Activated naive CD8-positive, alpha-beta T cell treated with anti-CD3 and anti-CD28 coated beads, Interleukin-2, amount 50 U/mL, for 24 hours (primary cell): ENCODE results near the gene DPF3.

Source experiments
- ATAC-seq: fragments of 150-1000 bp; cut with Tn5 transposase; one replicate; pipeline ENCODE4 v1.10.0; 2021
- DNase-seq: peaks from one replicate; pipeline ENCODE4 v3.0.0; 2021
- H3K27ac Mint-ChIP-seq: one replicate; pipeline ENCODE4 v1.8.0; 2021; ENCODE audit warnings: mild to moderate bottlenecking, mixed read lengths
- H3K27me3 Mint-ChIP-seq: one replicate; pipeline ENCODE4 v1.8.0; 2021; ENCODE audit warnings: mixed read lengths
- H3K36me3 Mint-ChIP-seq: one replicate; pipeline ENCODE4 v1.8.0; 2021; ENCODE audit warnings: low read depth, mixed read lengths
- H3K4me1 Mint-ChIP-seq: one replicate; pipeline ENCODE4 v1.8.0; 2021; ENCODE audit warnings: mixed read lengths
- H3K4me3 Mint-ChIP-seq: one replicate; pipeline ENCODE4 v1.8.0; 2021; ENCODE audit warnings: mild to moderate bottlenecking, moderate library complexity, mixed read lengths
- H3K9me3 Mint-ChIP-seq: one replicate; pipeline ENCODE4 v1.8.0; 2021; ENCODE audit warnings: mixed read lengths

Gene DPF3

GRCh38 chr14:72793156-72793939, 100.6 kb downstream of the DPF3 start:
- H3K4me1 Mint-ChIP-seq = peaks cover 4% of the 10 kb centered on the region
- no peak for ATAC-seq
- DNase-seq = no peak
- H3K27me3 Mint-ChIP-seq = no peaks in the 10 kb centered on the region
- no peak overlapping the region for H3K27ac Mint-ChIP-seq
- H3K36me3 Mint-ChIP-seq = no peaks in the 10 kb centered on the region
- H3K4me3 Mint-ChIP-seq = no peak overlapping the region
- H3K9me3 Mint-ChIP-seq = no peaks in the 10 kb centered on the region

DNA sequence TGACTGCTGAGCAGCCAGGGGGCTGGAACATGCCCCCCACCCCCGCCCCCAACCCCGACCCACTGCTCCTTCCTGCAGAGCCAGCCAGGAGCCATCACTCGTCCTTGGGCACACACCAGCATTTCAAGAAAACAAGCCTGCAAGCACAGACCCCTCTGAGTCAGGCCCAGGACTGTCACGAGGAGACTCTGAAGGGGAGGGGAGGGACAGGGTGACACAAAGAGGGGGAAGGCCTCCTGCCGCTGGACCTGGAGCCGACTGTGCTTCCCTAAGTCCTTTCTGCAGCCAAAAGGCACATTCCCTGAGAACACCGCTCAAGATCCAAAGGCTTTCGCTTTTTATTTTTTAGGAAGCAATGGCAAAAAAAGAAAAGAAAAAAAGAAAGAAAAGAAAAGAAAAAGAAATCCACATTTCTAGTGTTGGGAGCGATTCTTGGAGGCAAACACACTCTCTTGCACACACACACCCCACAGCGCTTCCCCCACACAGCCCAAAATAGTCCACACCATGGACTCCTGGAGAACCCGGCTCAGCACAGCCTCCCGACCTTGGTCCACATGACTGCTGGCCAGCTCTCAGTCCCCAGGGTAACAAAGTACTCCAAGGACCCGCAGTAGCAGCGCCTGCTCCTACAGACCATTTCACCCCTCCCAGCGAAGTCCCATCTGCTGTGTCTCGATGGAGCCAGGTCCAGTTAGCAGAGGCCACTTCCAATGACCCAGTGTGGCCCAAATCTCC, 101.7 kb downstream of the DPF3 start:
- Mint-ChIP-seq H3K9me3 (no peaks in the 10 kb centered on the region), H3K4me1 (peaks cover 4% of the 10 kb centered on the region), H3K36me3 (no peaks in the 10 kb centered on the region), H3K27me3 (no peaks in the 10 kb centered on the region), H3K27ac (no peak overlapping the region), H3K4me3 (no peak overlapping the region)
- ATAC-seq (no peak), DNase-seq (no peak)

DNA sequence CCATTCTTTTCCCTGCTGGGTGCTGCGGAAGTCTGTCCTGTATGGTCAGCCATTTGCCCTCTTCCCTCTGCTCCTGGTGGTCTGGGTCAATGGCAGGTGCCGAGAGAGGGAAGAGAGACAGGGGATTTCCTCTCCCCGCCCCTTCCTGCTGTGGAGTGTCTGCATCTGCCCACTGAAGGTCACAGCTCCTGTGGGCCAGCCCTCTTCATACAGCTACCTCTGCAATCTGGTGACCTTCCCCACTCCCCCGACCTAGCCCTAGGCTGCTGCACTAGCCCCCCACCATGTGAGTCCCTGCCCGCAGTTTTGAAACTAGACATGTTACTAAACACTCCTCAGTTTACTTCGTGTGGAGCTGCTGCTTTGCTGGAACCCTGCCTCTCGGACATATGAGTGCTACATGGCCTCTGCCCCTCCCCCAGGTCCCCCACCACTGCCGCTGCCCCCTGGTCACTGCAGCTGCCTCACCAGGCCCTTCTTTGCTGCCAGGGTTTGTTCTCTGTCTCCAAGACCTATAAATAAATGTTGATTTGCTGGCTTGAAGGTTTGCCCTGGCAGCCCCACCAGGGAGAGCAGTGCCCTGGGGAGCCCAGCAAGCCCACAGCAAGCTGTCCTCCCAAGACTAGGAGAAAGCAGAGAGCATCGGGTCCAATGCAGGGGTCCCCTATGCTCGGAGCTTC, 102.9 kb downstream of the DPF3 start:
- no peaks in the 10 kb centered on the region for H3K9me3 Mint-ChIP-seq
- H3K27ac Mint-ChIP-seq = peak overlapping the region; percentile 50

DNA sequence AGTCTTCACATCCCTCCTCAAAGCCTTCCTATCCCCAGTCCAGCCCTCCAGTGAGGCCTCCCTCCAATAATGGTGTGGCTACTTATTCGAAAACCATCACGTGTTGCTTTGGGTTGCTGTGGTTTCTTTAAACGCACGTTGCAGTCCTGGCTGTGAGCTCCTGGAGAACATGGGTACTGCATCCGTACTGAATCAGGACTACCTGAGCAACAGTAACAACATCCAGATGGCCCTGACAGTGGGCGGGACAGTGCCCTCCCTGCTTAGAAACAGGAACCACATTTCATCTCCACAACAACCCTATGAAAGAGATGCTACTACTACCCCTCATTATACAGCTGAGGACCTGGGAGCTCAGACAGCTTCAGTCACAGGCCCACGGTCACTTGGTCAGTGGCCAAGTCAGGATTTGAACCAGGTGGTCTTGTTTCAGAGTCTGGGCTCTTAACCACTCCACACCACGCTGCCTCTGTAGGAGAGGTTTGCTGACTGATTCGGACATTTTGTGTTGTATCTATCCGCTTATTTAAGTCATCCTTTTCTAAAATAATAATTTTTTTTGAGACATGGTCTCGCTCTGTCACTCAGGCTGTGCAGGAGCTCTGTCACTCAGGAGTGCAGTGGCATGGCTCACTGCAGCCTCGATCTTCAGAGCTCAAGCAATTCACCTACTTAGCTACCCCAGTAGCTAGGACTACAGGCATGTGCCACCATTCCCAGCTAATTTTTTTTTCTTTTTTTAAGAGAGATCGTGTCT, 104.8 kb downstream of the DPF3 start:
- H3K9me3 Mint-ChIP-seq = no peaks in the 10 kb centered on the region
- peaks cover 4% of the 10 kb centered on the region for H3K4me1 Mint-ChIP-seq
- ATAC-seq (no peak), DNase-seq (no peak)
- H3K27me3 Mint-ChIP-seq = no peaks in the 10 kb centered on the region
- H3K4me3 Mint-ChIP-seq = no peak overlapping the region
- H3K27ac Mint-ChIP-seq = no peak overlapping the region
- H3K36me3 Mint-ChIP-seq = no peaks in the 10 kb centered on the region

More for the DNA sequence above, 102.9 kb downstream of the DPF3 start:
- no peak for DNase-seq
- H3K4me1 Mint-ChIP-seq = peaks cover 4% of the 10 kb centered on the region
- ATAC-seq = no peak
- no peaks in the 10 kb centered on the region for H3K27me3 Mint-ChIP-seq
- H3K36me3 Mint-ChIP-seq = no peaks in the 10 kb centered on the region
- no peak overlapping the region for H3K4me3 Mint-ChIP-seq

DNA sequence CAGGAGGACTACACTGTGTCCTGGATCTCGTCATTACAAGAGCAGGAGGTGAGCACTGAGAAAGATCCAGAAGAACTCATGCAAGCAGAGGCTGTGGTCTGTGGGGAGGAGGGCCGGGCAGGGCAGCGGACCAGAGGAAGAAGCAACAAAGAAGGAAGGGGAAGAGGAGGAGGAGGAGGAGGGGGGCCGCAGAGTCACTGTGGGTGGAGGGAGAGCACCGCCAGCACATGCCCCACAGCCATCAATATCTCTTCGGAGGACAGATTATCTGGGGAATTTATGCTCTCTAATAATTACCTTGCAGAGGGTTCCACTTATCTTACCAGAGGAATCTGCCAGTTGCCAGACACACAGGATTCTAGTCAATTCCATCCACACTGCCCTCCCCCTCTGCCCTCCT, 105.6 kb downstream of the DPF3 start:
- ATAC-seq (no peak), DNase-seq (no peak)
- Mint-ChIP-seq H3K4me1 (peaks cover 4% of the 10 kb centered on the region), H3K36me3 (no peaks in the 10 kb centered on the region), H3K9me3 (no peaks in the 10 kb centered on the region), H3K27me3 (no peaks in the 10 kb centered on the region), H3K27ac (no peak overlapping the region), H3K4me3 (no peak overlapping the region)

DNA sequence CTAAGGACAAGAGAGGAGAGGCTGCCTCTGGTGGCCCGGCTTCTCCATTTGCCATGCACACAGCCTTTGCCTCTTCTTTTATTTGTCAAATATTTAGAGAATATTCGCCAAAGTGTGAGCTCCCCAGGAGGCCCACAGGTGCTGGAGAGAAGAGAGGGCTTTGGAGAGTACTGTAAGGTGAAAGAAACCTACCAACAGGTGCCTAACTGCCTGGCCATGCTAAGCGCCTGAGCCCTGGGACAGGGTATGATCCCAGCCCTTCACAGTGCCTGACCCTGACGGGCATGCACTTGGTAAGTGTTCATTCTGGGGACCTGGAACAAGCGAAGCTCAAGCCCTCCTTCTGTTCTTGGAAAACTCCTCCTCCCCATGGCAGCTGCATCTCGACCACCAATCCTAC, 106.1 kb downstream of the DPF3 start:
- no peak overlapping the region for H3K27ac Mint-ChIP-seq
- H3K36me3 Mint-ChIP-seq = no peaks in the 10 kb centered on the region
- no peak for DNase-seq
- H3K4me1 Mint-ChIP-seq = peaks cover 4% of the 10 kb centered on the region
- H3K4me3 Mint-ChIP-seq = no peak overlapping the region
- no peaks in the 10 kb centered on the region for H3K27me3 Mint-ChIP-seq
- H3K9me3 Mint-ChIP-seq = no peaks in the 10 kb centered on the region
- no peak for ATAC-seq

GRCh38 chr14:72786378-72787350, 107.2 kb downstream of the DPF3 start:
- Mint-ChIP-seq H3K9me3 (no peaks in the 10 kb centered on the region), H3K4me3 (no peak overlapping the region), H3K4me1 (peaks cover 4% of the 10 kb centered on the region), H3K27ac (no peak overlapping the region), H3K27me3 (no peaks in the 10 kb centered on the region), H3K36me3 (no peaks in the 10 kb centered on the region)
- ATAC-seq = no peak
- DNase-seq = no peak

GRCh38 chr14:72783741-72784140, 110.2 kb downstream of the DPF3 start:
- H3K4me3 Mint-ChIP-seq = no peak overlapping the region
- no peaks in the 10 kb centered on the region for H3K27me3 Mint-ChIP-seq
- H3K36me3 Mint-ChIP-seq = no peaks in the 10 kb centered on the region
- H3K4me1 Mint-ChIP-seq = no peaks in the 10 kb centered on the region
- no peaks in the 10 kb centered on the region for H3K9me3 Mint-ChIP-seq
- ATAC-seq (no peak), DNase-seq (no peak)
- H3K27ac Mint-ChIP-seq = no peak overlapping the region

DNA sequence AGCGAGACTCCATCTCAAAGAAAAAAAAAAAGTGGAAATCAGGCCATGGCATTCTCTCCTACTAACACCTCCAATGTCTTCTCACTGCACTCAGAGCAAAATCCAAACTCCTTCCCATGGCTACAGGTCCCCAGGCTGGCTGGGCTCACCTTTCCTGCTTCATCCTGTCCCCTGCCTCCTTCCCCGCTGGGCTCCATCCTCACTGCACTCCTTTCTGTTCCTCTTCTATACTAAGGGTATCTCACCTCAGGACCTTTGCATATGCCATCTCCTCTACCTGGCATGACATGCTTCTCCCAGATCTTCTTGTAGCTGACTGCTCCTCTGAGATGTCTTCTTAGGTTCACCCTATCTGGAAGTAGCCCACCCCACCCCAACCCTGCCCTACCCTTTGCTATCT, 111.1 kb downstream of the DPF3 start:
- H3K27me3 Mint-ChIP-seq = no peaks in the 10 kb centered on the region
- no peaks in the 10 kb centered on the region for H3K36me3 Mint-ChIP-seq
- no peak for ATAC-seq
- H3K4me3 Mint-ChIP-seq = no peak overlapping the region
- no peak overlapping the region for H3K27ac Mint-ChIP-seq
- no peak for DNase-seq
- H3K9me3 Mint-ChIP-seq = peaks cover 3% of the 10 kb centered on the region
- no peaks in the 10 kb centered on the region for H3K4me1 Mint-ChIP-seq

- H3K4me1 Mint-ChIP-seq = peaks cover 9% of the 10 kb centered on the region
- no peaks in the 10 kb centered on the region for H3K27me3 Mint-ChIP-seq
- H3K9me3 Mint-ChIP-seq = peaks cover 11% of the 10 kb centered on the region
- no peak overlapping the region for H3K27ac Mint-ChIP-seq
- no peak overlapping the region for H3K4me3 Mint-ChIP-seq
- DNase-seq (no peak), ATAC-seq (no peak)
- H3K36me3 Mint-ChIP-seq = peaks cover 3% of the 10 kb centered on the region
Observed at GRCh38 chr14:72781561-72782508, 112.1 kb downstream of the DPF3 start.

DNA sequence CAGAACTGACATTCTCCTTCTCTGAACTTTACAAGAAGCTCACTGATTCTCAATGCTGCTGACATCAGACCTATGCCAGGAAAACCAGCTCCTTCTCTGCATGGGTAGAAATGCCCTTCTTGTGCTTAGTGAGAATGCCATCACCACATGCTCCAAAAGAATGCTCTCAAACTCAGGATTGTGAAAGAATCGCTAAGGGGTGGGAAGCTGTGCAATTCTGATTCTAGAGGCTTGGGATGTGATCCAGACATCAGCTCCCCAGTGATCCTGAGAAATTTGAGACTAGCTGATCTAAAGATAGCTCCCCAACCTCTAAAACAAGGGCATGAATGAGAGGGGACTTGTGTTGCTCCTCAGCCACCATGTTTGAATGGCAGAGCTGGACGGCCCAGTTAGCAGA, 113.2 kb downstream of the DPF3 start:
- H3K27me3 Mint-ChIP-seq = no peaks in the 10 kb centered on the region

DNA sequence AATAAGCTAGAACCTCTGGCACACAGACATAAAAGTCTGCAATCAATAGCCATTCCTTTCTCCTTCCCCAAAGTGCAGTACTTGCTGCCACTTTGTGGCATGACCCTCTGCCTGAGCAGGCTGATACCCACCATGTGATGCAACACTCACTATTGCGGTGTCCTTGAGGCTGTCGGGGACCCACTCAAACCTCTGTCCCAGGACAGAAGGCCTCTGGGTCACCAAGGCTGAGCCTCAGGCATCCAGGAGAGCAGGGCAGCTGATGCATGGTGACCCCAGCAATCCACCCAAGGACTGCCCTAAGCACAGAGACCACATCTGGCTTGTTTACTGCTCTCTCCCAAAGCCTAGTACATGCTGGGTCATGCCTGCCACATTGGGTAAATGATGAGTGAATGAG, 114.2 kb downstream of the DPF3 start:
- no peak for DNase-seq

More for the DNA sequence above, 113.2 kb downstream of the DPF3 start:
- Mint-ChIP-seq H3K4me3 (no peak overlapping the region), H3K36me3 (peaks cover 3% of the 10 kb centered on the region), H3K27ac (no peak overlapping the region), H3K9me3 (peaks cover 11% of the 10 kb centered on the region), H3K4me1 (peaks cover 19% of the 10 kb centered on the region)
- no peak for ATAC-seq
- no peak for DNase-seq

GRCh38 chr14:72777636-72778035, 116.3 kb downstream of the DPF3 start:
- Mint-ChIP-seq H3K4me1 (peaks cover 22% of the 10 kb centered on the region), H3K27ac (no peak overlapping the region), H3K4me3 (no peak overlapping the region), H3K9me3 (peaks cover 11% of the 10 kb centered on the region), H3K36me3 (peaks cover 3% of the 10 kb centered on the region), H3K27me3 (peaks cover 2% of the 10 kb centered on the region)
- ATAC-seq (no peak), DNase-seq (no peak)

More for the DNA sequence above, 114.2 kb downstream of the DPF3 start:
- peaks cover 11% of the 10 kb centered on the region for H3K9me3 Mint-ChIP-seq
- H3K36me3 Mint-ChIP-seq = peaks cover 3% of the 10 kb centered on the region
- H3K27me3 Mint-ChIP-seq = no peaks in the 10 kb centered on the region
- peaks cover 19% of the 10 kb centered on the region for H3K4me1 Mint-ChIP-seq
- H3K4me3 Mint-ChIP-seq = no peak overlapping the region
- no peak for ATAC-seq
- H3K27ac Mint-ChIP-seq = no peak overlapping the region
